GM12865 (cell line): ENCODE data around the gene ADAMTS15.

ENCODE experiments used
- DNase-seq: peaks from one replicate; pipeline ENCODE4 v3.0.0; 2010; ENCODE audit warnings: low read depth
- H3K4me3 ChIP-seq: 2 replicates; pipeline ENCODE4 v1.5.1; 2011; ENCODE audit warnings: mild to moderate bottlenecking, low read depth, low read length, control low read depth
- CTCF ChIP-seq: IDR thresholded peaks from 2 replicates; pipeline ENCODE4 v1.5.1; 2011; ENCODE audit warnings: low read length, control low read depth, low read depth, inconsistent platforms; ENCODE audit not compliant: insufficient read depth; ENCODE audit errors: missing control alignments

Gene ADAMTS15

GRCh38 chr11:130404727-130405126 lies 43.7 kb upstream of the ADAMTS15 start:
- no peak for TF ChIP-seq CTCF
- no peak overlapping the region for H3K4me3 ChIP-seq
- DNase-seq = no peak

DNA sequence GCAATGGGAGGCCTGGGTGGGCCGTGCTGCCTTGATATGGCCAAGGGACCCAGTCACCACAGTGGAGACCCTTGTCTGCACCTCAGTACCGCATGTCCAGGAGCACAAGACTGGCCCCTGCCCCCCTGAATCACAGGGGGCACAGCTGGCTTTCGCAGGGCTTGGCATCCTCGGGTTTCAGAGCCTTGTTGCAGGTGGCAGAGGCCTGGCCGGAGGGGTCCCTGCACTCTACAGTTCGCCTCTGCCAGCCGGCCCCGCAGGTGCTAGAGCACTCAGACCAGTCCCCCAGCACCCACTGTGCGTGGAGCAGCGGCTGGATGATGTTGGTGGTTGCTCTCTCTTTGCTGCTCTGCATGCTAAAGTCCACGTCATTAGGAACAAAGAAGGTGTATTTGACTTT lies 43.0 kb upstream of the ADAMTS15 start:
- TF ChIP-seq CTCF = no peak
- no peak overlapping the region for H3K4me3 ChIP-seq
- DNase-seq = no peak

DNA sequence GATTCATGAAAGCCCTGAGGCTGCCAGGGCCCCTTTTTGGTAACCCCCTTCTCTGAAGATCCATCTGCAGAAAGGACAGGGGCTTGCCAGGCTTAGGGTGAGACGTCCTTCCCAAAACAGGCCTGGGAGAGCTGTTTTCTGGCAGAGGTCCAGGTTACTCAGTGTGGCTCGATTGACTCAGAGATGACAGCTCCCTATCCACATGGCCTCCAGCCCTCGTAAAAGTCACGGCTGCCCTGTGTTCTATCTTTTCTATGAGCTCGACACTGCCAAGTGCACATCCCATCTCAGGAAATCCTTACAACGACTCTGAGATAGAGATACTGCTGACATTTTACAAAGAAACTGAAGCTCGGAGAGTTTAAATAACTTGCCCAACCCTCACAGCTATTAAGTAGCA lies 40.5 kb upstream of the ADAMTS15 start:
- no peak overlapping the region for H3K4me3 ChIP-seq
- no peak for TF ChIP-seq CTCF
- DNase-seq = no peak

GRCh38 chr11:130408401-130408890 lies 40.0 kb upstream of the ADAMTS15 start:
- no peak overlapping the region for H3K4me3 ChIP-seq

DNA sequence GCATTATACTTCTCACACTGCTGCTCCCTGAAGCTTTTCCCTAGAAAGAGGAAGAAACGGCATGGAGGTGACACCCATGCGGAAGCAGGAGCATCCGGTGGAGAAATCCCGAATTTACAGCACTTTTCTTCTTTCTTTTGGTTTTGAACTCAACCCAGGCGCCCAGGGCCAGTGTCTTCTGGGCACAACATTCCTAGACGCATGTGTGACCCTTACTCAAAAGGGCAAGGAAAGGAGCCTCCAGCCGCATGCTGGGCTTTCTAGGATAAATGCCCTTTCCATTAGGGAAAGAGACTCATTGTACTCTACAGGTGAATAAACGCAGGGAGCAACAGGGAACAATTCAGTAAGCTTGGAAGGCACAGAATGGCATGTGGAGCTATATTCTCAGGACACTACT lies 39.5 kb upstream of the ADAMTS15 start:
- no peak for TF ChIP-seq CTCF
- DNase-seq = no peak
- H3K4me3 ChIP-seq = no peak overlapping the region

More at GRCh38 chr11:130408401-130408890, 40.0 kb upstream of the ADAMTS15 start:
- no peak for DNase-seq
- no peak for TF ChIP-seq CTCF

GRCh38 chr11:130409594-130410388 lies 38.7 kb upstream of the ADAMTS15 start:
- DNase-seq = no peak
- H3K4me3 ChIP-seq = no peak overlapping the region
- TF ChIP-seq CTCF = no peak

DNA sequence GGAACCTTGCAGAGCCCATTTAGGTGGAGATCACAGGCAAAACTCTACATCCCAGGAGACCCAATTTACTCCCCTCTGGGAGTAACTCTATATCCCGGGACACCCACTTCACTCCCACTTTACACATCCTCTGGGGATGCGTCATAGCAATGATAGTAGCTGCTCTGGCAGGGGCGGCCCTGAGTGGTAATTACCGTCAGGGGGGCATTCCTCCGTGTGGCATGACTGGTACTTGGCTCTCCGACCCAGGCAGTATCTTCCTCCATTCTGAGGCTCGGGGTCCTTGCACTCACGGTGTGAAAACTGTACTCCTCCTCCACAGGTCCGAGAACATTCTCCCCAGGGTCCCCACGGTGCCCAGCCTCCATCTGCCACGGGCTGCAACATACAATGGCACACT lies 37.2 kb upstream of the ADAMTS15 start:
- DNase-seq = no peak
- no peak overlapping the region for H3K4me3 ChIP-seq
- no peak for TF ChIP-seq CTCF
